MM.1S (cell line): ENCODE measurements around the gene FMR1NB.

Experiments used
- CTCF ChIP-seq: fragments of 300-600 bp; sonication (generic); IDR thresholded peaks from 2 replicates; pipeline ENCODE4 v1.5.1; 2016; ENCODE audit warnings: antibody characterized with exemption, low read length, mixed read lengths
- EZH2phosphoT487 ChIP-seq: fragments of 300-600 bp; sonication (generic); IDR thresholded peaks from 2 replicates; pipeline ENCODE4 v1.6.1; 2018; ENCODE audit warnings: antibody characterized with exemption, low read length

- TF ChIP-seq CTCF (no peak), EZH2phosphoT487 (no peak)
Observed at GRCh38 chrX:148035380-148035779, 54.2 kb downstream of the FMR1NB start.
